DND-41 (cell line): ENCODE measurements around the gene CFAP65.

ENCODE experiments used
- ATAC-seq: fragments of 200-7000 bp; cut with Tn5 transposase; 3 replicates; pipeline ENCODE4 v1.9.1; 2021; ENCODE audit warnings: low read depth; ENCODE audit not compliant: insufficient read depth
- DNase-seq: peaks from one replicate; pipeline ENCODE4 v3.0.0-alpha.2; 2020
- H2AFZ ChIP-seq: 2 replicates; pipeline ENCODE4 v1.6.0; 2012; ENCODE audit warnings: low read depth, low read length
- H3K27ac ChIP-seq: 2 replicates; pipeline ENCODE4 v1.5.1; 2012; ENCODE audit warnings: low read length, inconsistent platforms
- H3K27me3 ChIP-seq: fragments of 200-600 bp; sonication (generic); 2 replicates; pipeline ENCODE4 v1.6.0; 2012; ENCODE audit warnings: low read length, mild to moderate bottlenecking, inconsistent platforms; ENCODE audit not compliant: insufficient read depth, poor library complexity
- H3K36me3 ChIP-seq: 2 replicates; pipeline ENCODE4 v1.5.1; 2012; ENCODE audit warnings: low read length, inconsistent platforms; ENCODE audit not compliant: insufficient read depth
- H3K4me1 ChIP-seq: 2 replicates; pipeline ENCODE4 v1.5.1; 2012; ENCODE audit warnings: mild to moderate bottlenecking, low read length; ENCODE audit not compliant: insufficient read depth
- H3K4me2 ChIP-seq: 2 replicates; pipeline ENCODE4 v1.6.0; 2012; ENCODE audit warnings: mild to moderate bottlenecking, moderate library complexity, low read length, inconsistent platforms; ENCODE audit not compliant: insufficient read depth
- H3K4me3 ChIP-seq, 2 experiments: fragments of 200-600 bp in 1 of 2; shearing (Covaris generic) in 1 of 2; 2 replicates each; pipeline ENCODE4 v1.5.1; 2012 to 2016; ENCODE audit warnings: inconsistent platforms in 2 of 2, low read length in 2 of 2, mild to moderate bottlenecking in 2 of 2, low read depth in 1 of 2, moderate library complexity in 1 of 2
- H3K79me2 ChIP-seq: 2 replicates; pipeline ENCODE4 v1.6.0; 2012; ENCODE audit warnings: low read length, inconsistent platforms; ENCODE audit not compliant: insufficient read depth
- H3K9ac ChIP-seq: 2 replicates; pipeline ENCODE4 v1.6.0; 2012; ENCODE audit warnings: low read depth, mild to moderate bottlenecking, inconsistent platforms, low read length, moderate library complexity
- H3K9me3 ChIP-seq: 2 replicates; pipeline ENCODE4 v1.5.1; 2012; ENCODE audit warnings: low read length, moderate library complexity, mild to moderate bottlenecking, inconsistent platforms; ENCODE audit not compliant: insufficient read depth, severe bottlenecking
- H4K20me1 ChIP-seq: 2 replicates; pipeline ENCODE4 v1.6.0; 2012; ENCODE audit warnings: low read length; ENCODE audit not compliant: insufficient read depth
- EZH2 ChIP-seq: IDR thresholded peaks from 3 replicates; pipeline ENCODE4 v1.6.1; 2012; ENCODE audit warnings: borderline replicate concordance, low read depth, mild to moderate bottlenecking, moderate library complexity, low read length, inconsistent platforms; ENCODE audit not compliant: severe bottlenecking
- TF ChIP-seq, protein P1 (sequence below): IDR thresholded peaks from 2 replicates; pipeline ENCODE4 v1.5.1; 2012; ENCODE audit warnings: borderline replicate concordance, low read length, moderate library complexity, mild to moderate bottlenecking; ENCODE audit not compliant: poor library complexity, severe bottlenecking; ENCODE audit errors: extremely low read depth

The CFAP65 gene

DNA sequence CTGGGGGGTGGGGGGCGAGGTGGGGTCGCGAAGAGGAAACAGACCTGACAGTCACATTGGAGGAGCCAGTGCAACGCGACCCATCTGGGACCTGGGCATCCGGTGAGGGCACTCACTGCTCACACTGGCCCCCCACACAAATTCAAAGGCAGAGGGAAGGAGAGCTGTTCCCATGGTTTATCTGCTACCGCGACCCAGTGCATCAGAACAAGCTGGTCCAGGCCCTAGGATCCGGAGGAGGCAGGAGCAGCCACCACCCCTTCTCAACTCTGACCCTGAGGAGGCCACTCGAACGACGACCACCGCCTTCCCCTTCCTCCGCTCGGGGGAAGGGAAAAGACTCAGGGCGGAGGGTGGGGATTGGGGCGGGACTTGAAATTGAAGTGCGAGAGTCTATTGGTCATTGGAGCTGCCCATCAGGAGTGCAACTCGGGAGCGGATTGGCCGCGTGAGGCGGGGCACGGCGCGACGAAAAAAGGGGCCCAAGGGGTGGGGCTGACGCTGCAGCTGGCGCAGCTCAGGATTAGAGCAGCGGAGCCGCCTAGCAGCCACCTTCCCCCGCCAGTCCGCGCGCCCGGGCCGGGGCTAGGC lies 82.1 kb downstream of the CFAP65 start, which contains the start of gene CDK5R2:
Gene CDK5R2 (plus strand): TSS at position 526 of the 591 bp plus-strand sequence. CDS start 155 bp downstream, outside the sequence.
- Histone ChIP-seq H4K20me1 (peaks cover 6% of the 10 kb centered on the region; the same call in 1 of the 2 replicates), H3K27me3 (peaks cover 3% of the 10 kb centered on the region), H3K9ac (no peak within 1 kb of the TSS), H3K36me3 (no peaks in the 10 kb centered on the region), H3K9me3 (no peaks in the 10 kb centered on the region), H3K27ac (no peak within 1 kb of the TSS), H3K79me2 (no peaks in the 10 kb centered on the region), H2AFZ (no peak within 1 kb of the TSS), H3K4me2 (no peak within 1 kb of the TSS), H3K4me1 (no peaks in the 10 kb centered on the region), H3K4me3 (no peak within 1 kb of the TSS)
- no peak; the same call in 2 of the 3 replicates for ATAC-seq
- no peak for DNase-seq
- TF ChIP-seq, protein P1, sequence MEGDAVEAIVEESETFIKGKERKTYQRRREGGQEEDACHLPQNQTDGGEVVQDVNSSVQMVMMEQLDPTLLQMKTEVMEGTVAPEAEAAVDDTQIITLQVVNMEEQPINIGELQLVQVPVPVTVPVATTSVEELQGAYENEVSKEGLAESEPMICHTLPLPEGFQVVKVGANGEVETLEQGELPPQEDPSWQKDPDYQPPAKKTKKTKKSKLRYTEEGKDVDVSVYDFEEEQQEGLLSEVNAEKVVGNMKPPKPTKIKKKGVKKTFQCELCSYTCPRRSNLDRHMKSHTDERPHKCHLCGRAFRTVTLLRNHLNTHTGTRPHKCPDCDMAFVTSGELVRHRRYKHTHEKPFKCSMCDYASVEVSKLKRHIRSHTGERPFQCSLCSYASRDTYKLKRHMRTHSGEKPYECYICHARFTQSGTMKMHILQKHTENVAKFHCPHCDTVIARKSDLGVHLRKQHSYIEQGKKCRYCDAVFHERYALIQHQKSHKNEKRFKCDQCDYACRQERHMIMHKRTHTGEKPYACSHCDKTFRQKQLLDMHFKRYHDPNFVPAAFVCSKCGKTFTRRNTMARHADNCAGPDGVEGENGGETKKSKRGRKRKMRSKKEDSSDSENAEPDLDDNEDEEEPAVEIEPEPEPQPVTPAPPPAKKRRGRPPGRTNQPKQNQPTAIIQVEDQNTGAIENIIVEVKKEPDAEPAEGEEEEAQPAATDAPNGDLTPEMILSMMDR = no peak
- no peak for TF ChIP-seq EZH2

GRCh38 chr2:218958276-218958675 lies 83.0 kb downstream of the CFAP65 start:
- ATAC-seq (no peak), DNase-seq (no peak)
- TF ChIP-seq EZH2 = no peak
- TF ChIP-seq, protein P1 = no peak
- Histone ChIP-seq H3K4me2 (no peak overlapping the region), H3K4me3 (no peak overlapping the region), H4K20me1 (peaks cover 6% of the 10 kb centered on the region; the same call in 1 of the 2 replicates), H3K27ac (no peak overlapping the region), H3K4me1 (no peaks in the 10 kb centered on the region), H2AFZ (no peak overlapping the region), H3K79me2 (no peaks in the 10 kb centered on the region), H3K36me3 (no peaks in the 10 kb centered on the region), H3K27me3 (no peaks in the 10 kb centered on the region), H3K9ac (no peak overlapping the region), H3K9me3 (no peaks in the 10 kb centered on the region)

- ATAC-seq (no peak), DNase-seq (no peak)
- no peaks in the 10 kb centered on the region for H3K79me2 ChIP-seq
- H3K4me1 ChIP-seq = no peaks in the 10 kb centered on the region
- no peak overlapping the region for H3K9ac ChIP-seq
- H4K20me1 ChIP-seq = peaks cover 5% of the 10 kb centered on the region; the same call in 1 of the 2 replicates
- no peaks in the 10 kb centered on the region for H3K36me3 ChIP-seq
- no peak for TF ChIP-seq EZH2
- TF ChIP-seq, protein P1 = no peak
- H3K27me3 ChIP-seq = no peaks in the 10 kb centered on the region
- no peak overlapping the region for H3K4me3 ChIP-seq
- H2AFZ ChIP-seq = no peak overlapping the region
- no peak overlapping the region for H3K4me2 ChIP-seq
- no peak overlapping the region for H3K27ac ChIP-seq
- H3K9me3 ChIP-seq = no peaks in the 10 kb centered on the region
These were observed 83.6 kb downstream of the CFAP65 start for GRCh38 chr2:218957671-218958070.

DNA sequence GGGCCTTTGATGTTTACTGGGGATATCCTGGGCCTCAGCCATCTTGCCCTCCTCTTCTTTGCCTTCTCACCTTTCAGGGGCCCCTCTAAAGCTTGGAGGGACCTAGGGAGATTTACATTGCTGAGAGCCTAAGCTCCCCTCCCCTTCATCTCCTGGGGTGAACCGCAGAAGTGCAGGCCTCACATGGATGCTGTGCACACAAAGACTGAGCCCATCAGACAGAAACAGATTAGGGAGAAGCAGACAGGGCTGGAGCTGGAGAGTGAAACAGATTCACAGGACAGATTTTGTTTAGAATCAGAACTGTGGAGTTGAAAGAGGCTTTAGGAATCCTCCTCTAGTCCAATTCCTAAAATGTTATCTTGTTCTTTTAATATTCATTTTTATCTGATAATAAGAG lies 85.3 kb downstream of the CFAP65 start:
- no peak overlapping the region for H3K4me2 ChIP-seq
- H3K27ac ChIP-seq = no peak overlapping the region
- no peak overlapping the region for H2AFZ ChIP-seq
- H3K4me1 ChIP-seq = no peaks in the 10 kb centered on the region
- ATAC-seq = no peak
- DNase-seq = no peak
- H3K4me3 ChIP-seq = no peak overlapping the region
- H3K79me2 ChIP-seq = no peaks in the 10 kb centered on the region
- H3K9me3 ChIP-seq = no peaks in the 10 kb centered on the region
- TF ChIP-seq, protein P1 = no peak
- TF ChIP-seq EZH2 = no peak
- H3K27me3 ChIP-seq = no peaks in the 10 kb centered on the region
- H3K36me3 ChIP-seq = no peaks in the 10 kb centered on the region
- no peaks in the 10 kb centered on the region for H4K20me1 ChIP-seq
- H3K9ac ChIP-seq = no peak overlapping the region
